Kidney glomerular epithelial cell (primary cell): ENCODE measurements around the gene ALKBH2.
"Not testable (repeated sequence)": the region's sequence is repeated elsewhere in the genome, so short reads cannot be mapped to it uniquely, and the experiment has no call there.

Experiments used
- DNase-seq: peaks from one replicate; lab custom pipeline; 2025; lab: John Stamatoyannopoulos, UW

ALKBH2 gene

GRCh38 chr12:109065853-109066193, 27.4 kb downstream of the ALKBH2 start:
- no peak for DNase-seq

- no peak for DNase-seq
Observed at GRCh38 chr12:109065154-109065852, 28.0 kb downstream of the ALKBH2 start.

- no peak for DNase-seq
Observed at GRCh38 chr12:109064143-109064542, 29.1 kb downstream of the ALKBH2 start.

GRCh38 chr12:109058773-109059172, 34.5 kb downstream of the ALKBH2 start:
- no peak for DNase-seq

- DNase-seq: no peak
Observed at GRCh38 chr12:109057376-109057775, 35.9 kb downstream of the ALKBH2 start.

- no peak for DNase-seq
Observed at GRCh38 chr12:109056891-109057290, 36.4 kb downstream of the ALKBH2 start.

- DNase-seq: no peak
Observed at GRCh38 chr12:109054520-109054919, 38.8 kb downstream of the ALKBH2 start.

- DNase-seq: not testable (repeated sequence)
Observed at GRCh38 chr12:109054124-109054513, 39.2 kb downstream of the ALKBH2 start.

GRCh38 chr12:109053382-109054123, 39.7 kb downstream of the ALKBH2 start:
- no peak for DNase-seq

GRCh38 chr12:109052414-109053323, 40.6 kb downstream of the ALKBH2 start, which contains the start of gene USP30:
Gene USP30 (plus strand): TSS chr12:109052576. CDS start chr12:109052679, 103 bp downstream.
- DNase-seq: peak; percentile 72

- no peak for DNase-seq
Observed at GRCh38 chr12:109052097-109052413, 41.2 kb downstream of the ALKBH2 start.

- DNase-seq: not testable (repeated sequence)
Observed at GRCh38 chr12:109049794-109050193, 43.5 kb downstream of the ALKBH2 start.

- not testable (repeated sequence) for DNase-seq
Observed at GRCh38 chr12:109048706-109049105, 44.6 kb downstream of the ALKBH2 start.

GRCh38 chr12:109047081-109047805, 46.0 kb downstream of the ALKBH2 start:
- no peak for DNase-seq

- DNase-seq: no peak
Observed at GRCh38 chr12:109044241-109044640, 49.0 kb downstream of the ALKBH2 start.
